Measurements from ENCODE around the gene ITGB7. TPM values are rescaled to one million over a fixed set of nuclear protein-coding genes. Genes with fewer than 3 reads are reported as not detected.

ITGB7 gene
- total RNA-seq, 1 experiment from 2014 or later, result 1.1 TPM

GRCh38 chr12:53193040-53193439 is 14.0 kb downstream of the ITGB7 start:
- ChIA-PET POLR2A (no interaction called here), CTCF (interaction anchor here (0.6 to 1.0 kb wide), 2 partner anchors 127 to 152 kb away, joined by 3 read pairs; no protein-coding TSS in a partner anchor)
- no peak overlapping the region for H3K4me3 Mint-ChIP-seq (ENCODE audit: unreplicated experiment)
- no peaks in the 10 kb centered on the region for H3K9me3 ChIP-seq
- no peak for TF ChIP-seq CTCF (IDR thresholded peaks at IDR 0.05; ENCODE audit: insufficient read depth in 1 of 2, low read depth in 1 of 2, low read length in 1 of 2, severe bottlenecking in 1 of 2, unreplicated experiment in 1 of 2)
- no peaks in the 10 kb centered on the region for H3K4me1 ChIP-seq
- no peak for DNase-seq
- no peaks in the 10 kb centered on the region; the same call in 1 of the 2 replicates for H3K36me3 ChIP-seq (ENCODE audit: control insufficient read depth, insufficient read depth, low read length)
- H3K27ac Mint-ChIP-seq (ENCODE audit: unreplicated experiment), result no peak overlapping the region
- no peak overlapping the region for H3K4me3 ChIP-seq (ENCODE audit: low read depth, low read length)
- H3K9me3 Mint-ChIP-seq (ENCODE audit: unreplicated experiment), result no peaks in the 10 kb centered on the region
- no peaks in the 10 kb centered on the region for H3K4me1 Mint-ChIP-seq (ENCODE audit: low read depth, unreplicated experiment)
- BruUV-seq (replicated peaks), result no TSS peak
- no peaks in the 10 kb centered on the region for H3K27me3 Mint-ChIP-seq (ENCODE audit: insufficient read depth, unreplicated experiment)
- H3K27me3 ChIP-seq (replicated peaks; ENCODE audit: control insufficient read depth, insufficient read depth, low read length), result no peaks in the 10 kb centered on the region
- intact Hi-C loops (cut with micrococcal nuclease; ENCODE audit: unreplicated experiment), result no loop called here
- H3K36me3 Mint-ChIP-seq (ENCODE audit: insufficient read depth, unreplicated experiment), result peaks cover 9% of the 10 kb centered on the region

- intact Hi-C loops (cut with micrococcal nuclease; ENCODE audit: unreplicated experiment), result no loop called here
- POLR2A ChIA-PET, result no interaction called here
- no peak overlapping the region for H3K27ac Mint-ChIP-seq (ENCODE audit: unreplicated experiment)
Measured at GRCh38 chr12:53192531-53193021, 14.5 kb downstream of the ITGB7 start.

GRCh38 chr12:53191885-53192530 is 15.0 kb downstream of the ITGB7 start:
- H3K36me3 Mint-ChIP-seq (ENCODE audit: insufficient read depth, unreplicated experiment), result peaks cover 15% of the 10 kb centered on the region
- no TSS peak for BruUV-seq (replicated peaks)
- no peak for DNase-seq
- no peak overlapping the region for H3K27ac Mint-ChIP-seq (ENCODE audit: unreplicated experiment)
- Histone ChIP-seq H3K9me3 (no peaks in the 10 kb centered on the region), H3K4me3 (ENCODE audit: low read depth, low read length) (no peak overlapping the region), H3K27me3 (replicated peaks; ENCODE audit: control insufficient read depth, insufficient read depth, low read length) (no peaks in the 10 kb centered on the region), H3K4me1 (no peaks in the 10 kb centered on the region), H3K36me3 (ENCODE audit: control insufficient read depth, insufficient read depth, low read length) (peaks cover 1% of the 10 kb centered on the region)
- no peaks in the 10 kb centered on the region for H3K27me3 Mint-ChIP-seq (ENCODE audit: insufficient read depth, unreplicated experiment)
- TF ChIP-seq CTCF (IDR thresholded peaks at IDR 0.05; ENCODE audit: insufficient read depth in 1 of 2, low read depth in 1 of 2, low read length in 1 of 2, severe bottlenecking in 1 of 2, unreplicated experiment in 1 of 2), result no peak
- no peaks in the 10 kb centered on the region for H3K4me1 Mint-ChIP-seq (ENCODE audit: low read depth, unreplicated experiment)
- H3K4me3 Mint-ChIP-seq (ENCODE audit: unreplicated experiment), result no peak overlapping the region
- intact Hi-C loops (cut with micrococcal nuclease; ENCODE audit: unreplicated experiment), result no loop called here
- POLR2A ChIA-PET, result no interaction called here
- CTCF ChIA-PET, result interaction anchor here (0.6 to 2.5 kb wide), 3 partner anchors 22 to 126 kb away, joined by 3 to 13 read pairs (median 5); no protein-coding TSS in a partner anchor
- H3K9me3 Mint-ChIP-seq (ENCODE audit: unreplicated experiment), result no peaks in the 10 kb centered on the region

More at GRCh38 chr12:53192531-53193021, 14.5 kb downstream of the ITGB7 start:
- CTCF ChIA-PET, result interaction anchor here (0.6 to 2.5 kb wide), 4 partner anchors 21 to 127 kb away, joined by 3 to 13 read pairs (median 4); no protein-coding TSS in a partner anchor
- no peak for TF ChIP-seq CTCF (IDR thresholded peaks at IDR 0.05; ENCODE audit: insufficient read depth in 1 of 2, low read depth in 1 of 2, low read length in 1 of 2, severe bottlenecking in 1 of 2, unreplicated experiment in 1 of 2)
- no peaks in the 10 kb centered on the region for H3K9me3 ChIP-seq
- H3K27me3 Mint-ChIP-seq (ENCODE audit: insufficient read depth, unreplicated experiment), result no peaks in the 10 kb centered on the region
- no peak overlapping the region for H3K4me3 ChIP-seq (ENCODE audit: low read depth, low read length)
- peaks cover 11% of the 10 kb centered on the region for H3K36me3 Mint-ChIP-seq (ENCODE audit: insufficient read depth, unreplicated experiment)
- no peaks in the 10 kb centered on the region for H3K4me1 Mint-ChIP-seq (ENCODE audit: low read depth, unreplicated experiment)
- H3K27me3 ChIP-seq (replicated peaks; ENCODE audit: control insufficient read depth, insufficient read depth, low read length), result no peaks in the 10 kb centered on the region
- no TSS peak for BruUV-seq (replicated peaks)
- H3K4me3 Mint-ChIP-seq (ENCODE audit: unreplicated experiment), result no peak overlapping the region
- H3K9me3 Mint-ChIP-seq (ENCODE audit: unreplicated experiment), result no peaks in the 10 kb centered on the region
- H3K4me1 ChIP-seq, result no peaks in the 10 kb centered on the region
- peaks cover 1% of the 10 kb centered on the region for H3K36me3 ChIP-seq (ENCODE audit: control insufficient read depth, insufficient read depth, low read length)
- no peak for DNase-seq

Measured in Caco-2 (cell line).